ENCODE measurements around the gene TBRG4.

DNA sequence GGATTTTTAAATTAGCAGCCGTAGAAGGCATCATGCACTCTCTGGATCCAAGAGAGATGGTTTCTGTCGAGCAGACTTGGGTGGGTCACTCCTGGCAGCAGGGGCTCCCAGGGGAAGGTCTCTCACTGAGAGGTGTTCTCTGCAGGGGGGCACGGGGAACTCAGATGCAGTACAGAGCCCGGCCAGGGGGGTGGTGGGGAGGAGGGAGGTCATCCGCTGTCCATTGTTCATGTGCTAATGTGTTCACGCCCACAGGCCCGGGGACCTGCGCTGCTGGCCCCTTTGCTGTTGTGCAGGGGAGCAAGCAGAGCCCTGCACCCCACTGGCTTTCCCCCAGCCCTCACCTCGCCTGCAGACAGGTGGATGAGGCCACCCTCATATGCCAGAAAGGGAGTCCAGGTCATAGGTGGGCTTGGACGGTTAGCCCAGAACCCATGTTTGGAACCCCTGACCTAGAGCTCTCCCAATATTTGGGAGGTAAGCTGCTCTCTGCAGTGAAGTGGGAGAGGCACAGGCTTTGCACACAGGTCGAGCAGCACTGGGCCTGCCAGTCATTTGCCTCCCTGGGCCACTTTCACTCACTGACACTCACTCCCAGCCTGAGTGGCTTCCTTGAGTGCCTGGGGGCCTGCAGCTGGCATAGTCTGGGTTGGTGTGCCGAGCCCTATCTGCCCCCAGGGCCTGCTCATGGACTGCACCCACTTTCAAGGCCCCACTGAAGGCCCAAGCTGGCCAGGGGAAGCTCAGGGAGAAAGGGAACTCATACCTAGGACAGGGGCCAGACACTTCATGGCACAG, 12.6 kb upstream of the TBRG4 start:
- TF ChIP-seq POLR2AphosphoS5 (IDR thresholded peaks at IDR 0.05), result no peak
- TF ChIP-seq, protein P1, sequence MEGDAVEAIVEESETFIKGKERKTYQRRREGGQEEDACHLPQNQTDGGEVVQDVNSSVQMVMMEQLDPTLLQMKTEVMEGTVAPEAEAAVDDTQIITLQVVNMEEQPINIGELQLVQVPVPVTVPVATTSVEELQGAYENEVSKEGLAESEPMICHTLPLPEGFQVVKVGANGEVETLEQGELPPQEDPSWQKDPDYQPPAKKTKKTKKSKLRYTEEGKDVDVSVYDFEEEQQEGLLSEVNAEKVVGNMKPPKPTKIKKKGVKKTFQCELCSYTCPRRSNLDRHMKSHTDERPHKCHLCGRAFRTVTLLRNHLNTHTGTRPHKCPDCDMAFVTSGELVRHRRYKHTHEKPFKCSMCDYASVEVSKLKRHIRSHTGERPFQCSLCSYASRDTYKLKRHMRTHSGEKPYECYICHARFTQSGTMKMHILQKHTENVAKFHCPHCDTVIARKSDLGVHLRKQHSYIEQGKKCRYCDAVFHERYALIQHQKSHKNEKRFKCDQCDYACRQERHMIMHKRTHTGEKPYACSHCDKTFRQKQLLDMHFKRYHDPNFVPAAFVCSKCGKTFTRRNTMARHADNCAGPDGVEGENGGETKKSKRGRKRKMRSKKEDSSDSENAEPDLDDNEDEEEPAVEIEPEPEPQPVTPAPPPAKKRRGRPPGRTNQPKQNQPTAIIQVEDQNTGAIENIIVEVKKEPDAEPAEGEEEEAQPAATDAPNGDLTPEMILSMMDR (IDR thresholded peaks at IDR 0.05), result no peak
